ENCODE measurements around the gene IFNL4.
"Not testable (repeated sequence)": the region's sequence is repeated elsewhere in the genome, so short reads cannot be mapped to it uniquely, and the experiment has no call there.

The IFNL4 gene

GRCh38 chr19:39261704-39262103, 13.0 kb upstream of the IFNL4 start:
- in situ Hi-C loops (cut with HindIII; ENCODE audit: low sequenced_read_pairs) = no loop called here

GRCh38 chr19:39257227-39257626, 8.6 kb upstream of the IFNL4 start:
- in situ Hi-C loops (cut with HindIII; ENCODE audit: low sequenced_read_pairs) = no loop called here

GRCh38 chr19:39254531-39255345, 6.1 kb upstream of the IFNL4 start:
- in situ Hi-C loops (cut with HindIII; ENCODE audit: low sequenced_read_pairs) = loop anchor here (5.0 kb wide), 2 partner anchors 37 to 43 kb away; partner anchors contain the start of gene IFNL1

GRCh38 chr19:39253374-39254149, 4.9 kb upstream of the IFNL4 start:
- in situ Hi-C loops (cut with HindIII; ENCODE audit: low sequenced_read_pairs) = loop anchor here (5.0 kb wide), 2 partner anchors 36 to 44 kb away; partner anchors contain the start of gene IFNL1

- in situ Hi-C loops (cut with HindIII; ENCODE audit: low sequenced_read_pairs) = loop anchor here (5.0 kb wide), 2 partner anchors 35 to 45 kb away; partner anchors contain the start of gene IFNL1
Measured at GRCh38 chr19:39252458-39252857, 3.8 kb upstream of the IFNL4 start.

GRCh38 chr19:39251846-39252245, 3.2 kb upstream of the IFNL4 start:
- in situ Hi-C loops (cut with HindIII; ENCODE audit: low sequenced_read_pairs) = loop anchor here (5.0 kb wide), 2 partner anchors 35 to 45 kb away; partner anchors contain the start of gene IFNL1

- in situ Hi-C loops (cut with HindIII; ENCODE audit: low sequenced_read_pairs) = loop anchor here (5.0 kb wide), 2 partner anchors 34 to 46 kb away; partner anchors contain the start of gene IFNL1
Measured at GRCh38 chr19:39251081-39251480, 2.4 kb upstream of the IFNL4 start.

- in situ Hi-C loops (cut with HindIII; ENCODE audit: low sequenced_read_pairs) = no loop called here
Measured at GRCh38 chr19:39247701-39248664, 673 bp downstream of the IFNL4 start.

- in situ Hi-C loops (cut with HindIII; ENCODE audit: low sequenced_read_pairs) = no loop called here
Measured at GRCh38 chr19:39246951-39247669, 1.5 kb downstream of the IFNL4 start.

GRCh38 chr19:39245166-39245565, 3.5 kb downstream of the IFNL4 start:
- in situ Hi-C loops (cut with HindIII; ENCODE audit: low sequenced_read_pairs) = not testable (repeated sequence)

GRCh38 chr19:39244410-39245100, 4.1 kb downstream of the IFNL4 start, which contains the start of gene IFNL3:
Gene IFNL3, minus strand, starts transcription at chr19:39245006. Its CDS starts 39 bp downstream, at chr19:39244967.
- in situ Hi-C loops (cut with HindIII; ENCODE audit: low sequenced_read_pairs) = not testable (repeated sequence)

GRCh38 chr19:39243741-39244140, 4.9 kb downstream of the IFNL4 start:
- in situ Hi-C loops (cut with HindIII; ENCODE audit: low sequenced_read_pairs) = not testable (repeated sequence)

GRCh38 chr19:39240421-39240820, 8.2 kb downstream of the IFNL4 start:
- in situ Hi-C loops (cut with HindIII; ENCODE audit: low sequenced_read_pairs) = no loop called here

GRCh38 chr19:39238944-39239343, 9.7 kb downstream of the IFNL4 start:
- in situ Hi-C loops (cut with HindIII; ENCODE audit: low sequenced_read_pairs) = no loop called here

- in situ Hi-C loops (cut with HindIII; ENCODE audit: low sequenced_read_pairs) = no loop called here
Measured at GRCh38 chr19:39238209-39238608, 10.4 kb downstream of the IFNL4 start.

- in situ Hi-C loops (cut with HindIII; ENCODE audit: low sequenced_read_pairs) = no loop called here
Measured at GRCh38 chr19:39237200-39238184, 11.2 kb downstream of the IFNL4 start.

- in situ Hi-C loops (cut with HindIII; ENCODE audit: low sequenced_read_pairs) = no loop called here
Measured at GRCh38 chr19:39236527-39236926, 12.1 kb downstream of the IFNL4 start.

GRCh38 chr19:39232708-39233107, 15.9 kb downstream of the IFNL4 start:
- in situ Hi-C loops (cut with HindIII; ENCODE audit: low sequenced_read_pairs) = no loop called here

Data from endothelial cell of hepatic sinusoid (primary cell).